ENCODE results near the gene ATP7B. TPM values are rescaled to one million over a fixed set of nuclear protein-coding genes. Genes with fewer than 3 reads are reported as not detected.

ATP7B gene
- total and polyA plus RNA-seq, 2 of the 4 experiments (the other 2 are of a cell fraction), result 2.7 to 2.9 TPM

- in situ Hi-C loops (cut with MboI; ENCODE audit: low sequenced_read_pairs), result no loop called here
- H3K9ac ChIP-seq (ENCODE audit: low read depth, low read length), result no peak overlapping the region
- no peak overlapping the region for H2BK15ac ChIP-seq (ENCODE audit: low read depth, low read length)
- H4K5ac ChIP-seq (ENCODE audit: low read depth, low read length), result no peak overlapping the region
- H3K4me2 ChIP-seq (ENCODE audit: low read depth, low read length), result no peak overlapping the region
- H3K14ac ChIP-seq (replicated peaks; ENCODE audit: low read depth, low read length), result no peak overlapping the region
- H2BK20ac ChIP-seq (ENCODE audit: low read depth, low read length), result no peak overlapping the region
- no peaks in the 10 kb centered on the region for H3K36me3 ChIP-seq (ENCODE audit: control insufficient read depth, insufficient read depth, low read length)
- no peak overlapping the region for H4K91ac ChIP-seq (ENCODE audit: insufficient read depth, low read depth, low read length)
- no peak overlapping the region for H2AFZ ChIP-seq (replicated peaks; ENCODE audit: low read length, poor library complexity)
- H2AK5ac ChIP-seq (ENCODE audit: low read depth, low read length), result no peak overlapping the region
- H3K27me3 ChIP-seq (ENCODE audit: control insufficient read depth, insufficient read depth, low read length), result peaks cover 12% of the 10 kb centered on the region; the same call in 1 of the 2 replicates
- 72% methylated on average over 6 of the region's 8 CpGs; no CpG with 5 or more reads in 1 of the 2 experiments for WGBS, 2 experiments (ENCODE audit: extremely low coverage in 2 of 2, insufficient read length in 1 of 2)
- no peak overlapping the region for H2BK120ac ChIP-seq (ENCODE audit: low read depth, low read length)
- CTCF ChIA-PET, result no interaction called here
- no peak overlapping the region for H3K4me3 ChIP-seq (ENCODE audit: insufficient read depth, low read depth, low read length)
- DNase-seq (no peak), ATAC-seq (ENCODE audit: low read depth) (no peak)
- dilution Hi-C loops (cut with HindIII; ENCODE audit: low sequenced_read_pairs, unreplicated experiment), result no loop called here
- TF ChIP-seq MXI1 (IDR thresholded peaks at IDR 0.05; ENCODE audit: borderline replicate concordance, low read depth, low read length) (no peak), RAD21 (IDR thresholded peaks at IDR 0.05; ENCODE audit: low read length) (no peak), CEBPB (IDR thresholded peaks at IDR 0.05; ENCODE audit: low read depth, low read length) (no peak)
- no peaks in the 10 kb centered on the region for H3K9me3 ChIP-seq (ENCODE audit: control insufficient read depth, insufficient read depth, low read length)
- intact Hi-C loops (cut with micrococcal nuclease), result no loop called here
- no peak overlapping the region for H3K4ac ChIP-seq (ENCODE audit: low read depth, low read length)
- POLR2A ChIA-PET (ENCODE audit: unreplicated experiment), result no interaction called here
- no peaks in the 10 kb centered on the region for H3K9me1 ChIP-seq (ENCODE audit: insufficient read depth, low read length)
- no peaks in the 10 kb centered on the region for H3K79me1 ChIP-seq (ENCODE audit: low read depth in 1 of 2, low read length in 2 of 2)
- BruUV-seq (replicated peaks), result no TSS peak
- H3K23ac ChIP-seq (ENCODE audit: low read depth, low read length), result no peak overlapping the region
- H3K27ac ChIP-seq (ENCODE audit: insufficient read depth, low read length), result no peak overlapping the region
- no peak overlapping the region for H2BK5ac ChIP-seq (ENCODE audit: low read depth, low read length, poor library complexity, severe bottlenecking)
- no peak overlapping the region for H2AK9ac ChIP-seq (replicated peaks; ENCODE audit: low read depth, low read length, poor library complexity)
- no peak overlapping the region for H3K18ac ChIP-seq (ENCODE audit: low read depth, low read length)
- H4K20me1 ChIP-seq (ENCODE audit: insufficient read depth, low read length), result no peaks in the 10 kb centered on the region
- no peak overlapping the region for H3K56ac ChIP-seq (ENCODE audit: extremely low read depth, insufficient read depth, low read length)
- no peaks in the 10 kb centered on the region for H3K4me1 ChIP-seq (ENCODE audit: control insufficient read depth, insufficient read depth, low read length)
- no peak overlapping the region for H4K8ac ChIP-seq (ENCODE audit: low read depth in 2 of 2, low read length in 2 of 2)
Measured at GRCh38 chr13:51907040-51907732, 104.1 kb downstream of the ATP7B start.

Measured in IMR-90 (cell line).